Femur (tissue), 1 donor: ENCODE data around the gene KCNJ18.
"Not testable (repeated sequence)": the region's sequence is repeated elsewhere in the genome, so short reads cannot be mapped to it uniquely, and the experiment has no call there.

Experiments used
- DNase-seq: peaks from one replicate; pipeline ENCODE4 v3.0.0-alpha.2; 2017

Gene KCNJ18

DNA sequence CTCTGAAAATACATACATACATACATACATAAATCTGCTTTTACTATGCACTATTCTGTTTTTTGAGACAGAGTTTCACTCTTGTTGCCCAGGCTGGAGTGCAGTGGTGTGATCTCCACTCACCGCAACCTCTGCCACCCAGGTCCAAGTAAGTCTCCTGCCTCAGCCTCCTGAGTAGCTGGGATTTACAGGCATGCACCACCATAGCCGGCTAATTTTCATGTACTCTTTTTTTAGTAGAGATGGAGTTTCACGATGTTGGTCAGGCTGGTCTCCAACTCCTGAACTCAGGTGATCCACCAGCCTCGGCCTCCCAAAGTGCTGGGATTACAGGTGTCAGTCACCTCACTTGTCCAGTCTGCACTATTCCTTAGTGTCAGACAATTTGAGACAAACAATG, 20.5 kb upstream of the KCNJ18 start:
- DNase-seq = not testable (repeated sequence)

GRCh38 chr17:21673451-21674241, 18.7 kb upstream of the KCNJ18 start:
- DNase-seq = not testable (repeated sequence)

GRCh38 chr17:21674242-21674731, 18.0 kb upstream of the KCNJ18 start:
- no peak for DNase-seq

DNA sequence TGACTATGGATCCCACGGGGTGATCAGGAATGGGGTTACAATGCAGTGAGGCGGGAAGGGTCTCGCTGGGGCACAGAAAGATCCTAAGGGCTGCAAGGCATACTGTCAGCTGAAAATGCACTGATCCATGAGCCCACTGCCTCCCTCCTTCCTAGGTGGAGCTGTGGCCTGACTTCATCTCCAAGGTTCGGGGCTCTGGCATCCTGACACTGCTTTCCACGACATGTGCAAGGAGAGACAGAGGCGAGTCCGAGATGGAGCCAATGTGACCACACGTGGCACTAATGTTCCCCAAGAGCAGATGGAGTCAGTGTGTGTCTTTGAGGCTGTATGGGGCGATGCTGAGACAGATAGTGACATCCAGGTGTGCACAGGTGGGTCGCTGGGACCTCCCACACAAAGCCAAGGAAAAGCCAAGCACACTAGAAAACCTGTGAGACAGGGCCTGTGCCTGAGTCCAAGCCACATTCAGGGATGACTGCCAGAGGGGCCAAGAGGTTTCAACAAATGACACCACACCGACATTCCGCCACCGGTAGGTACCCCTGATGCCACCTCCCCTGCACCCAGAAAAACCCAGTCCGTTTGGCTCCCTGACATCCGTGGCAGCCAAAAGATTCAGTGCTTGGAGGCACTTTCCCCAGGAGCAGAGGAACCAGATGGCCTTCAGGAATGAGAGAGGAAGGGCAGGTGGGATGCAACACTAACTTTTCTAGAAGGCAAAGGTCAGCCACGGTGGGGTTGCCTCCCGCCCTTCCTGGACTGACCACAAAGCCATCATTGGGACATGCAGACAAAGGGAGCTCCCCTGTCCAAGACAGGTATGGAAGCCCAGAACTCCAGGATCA, 17.2 kb upstream of the KCNJ18 start:
- not testable (repeated sequence) for DNase-seq

DNA sequence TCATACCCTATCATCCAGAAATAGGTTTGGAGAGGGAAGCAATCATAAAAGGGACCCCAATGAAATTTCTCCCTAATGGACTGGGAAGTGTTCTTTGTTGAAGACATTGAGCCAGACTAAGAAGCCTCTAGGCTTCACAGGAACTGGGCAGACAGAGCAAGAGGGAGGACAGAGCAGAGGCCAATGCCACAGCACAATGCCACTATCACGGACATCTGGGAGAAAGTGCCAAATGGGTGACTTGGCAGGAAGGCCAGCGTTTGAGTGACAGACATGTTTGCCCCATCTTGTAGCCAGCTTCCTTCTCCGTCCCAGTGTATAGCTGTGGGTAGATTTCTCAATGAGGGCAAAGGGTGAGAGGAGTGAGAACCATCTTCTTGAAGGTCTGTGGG, 16.6 kb upstream of the KCNJ18 start:
- not testable (repeated sequence) for DNase-seq

- peak; percentile 12 for DNase-seq
Measured at GRCh38 chr17:21676281-21677111, 15.8 kb upstream of the KCNJ18 start.

DNA sequence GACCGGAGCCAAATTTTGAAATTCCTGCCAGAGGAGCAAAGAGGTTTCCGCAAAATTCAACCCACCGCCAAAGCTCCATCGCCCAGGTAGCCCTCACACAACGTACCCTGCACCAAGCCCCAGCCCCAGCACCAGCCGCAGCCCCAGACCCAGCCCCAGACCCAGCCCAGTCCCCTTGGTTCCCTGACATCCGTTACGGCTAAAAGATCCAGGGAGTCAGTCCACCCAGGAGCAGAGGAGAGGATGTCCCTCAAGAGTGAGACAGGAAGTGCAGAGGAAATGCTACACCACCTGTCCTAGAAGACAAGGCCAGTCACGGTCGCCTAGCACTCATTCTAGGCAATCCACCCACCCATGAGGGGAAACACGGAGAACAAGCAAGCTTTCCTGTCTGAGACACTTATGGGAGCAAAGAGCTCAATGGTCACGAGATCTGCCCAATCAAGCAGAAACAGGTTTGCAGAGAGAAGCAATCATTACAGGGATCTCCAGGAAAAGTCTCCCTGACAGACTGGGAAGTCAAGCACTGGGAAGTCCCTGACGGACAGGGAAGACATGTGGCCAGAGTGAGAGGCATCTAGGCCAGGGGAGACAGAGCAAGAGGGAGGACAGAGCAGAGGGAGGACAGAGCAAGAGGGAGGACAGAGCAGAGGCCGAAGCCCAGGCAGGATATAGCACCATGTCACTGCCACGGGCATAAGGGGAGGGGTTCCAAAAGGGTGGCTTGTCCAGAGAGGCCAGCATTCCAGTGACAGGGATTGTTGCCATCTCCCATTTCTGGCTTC, 15.0 kb upstream of the KCNJ18 start:
- peak; percentile 8 for DNase-seq

GRCh38 chr17:21677911-21678310, 14.4 kb upstream of the KCNJ18 start:
- no peak for DNase-seq

GRCh38 chr17:21678393-21679081, 13.8 kb upstream of the KCNJ18 start:
- DNase-seq = no peak

DNA sequence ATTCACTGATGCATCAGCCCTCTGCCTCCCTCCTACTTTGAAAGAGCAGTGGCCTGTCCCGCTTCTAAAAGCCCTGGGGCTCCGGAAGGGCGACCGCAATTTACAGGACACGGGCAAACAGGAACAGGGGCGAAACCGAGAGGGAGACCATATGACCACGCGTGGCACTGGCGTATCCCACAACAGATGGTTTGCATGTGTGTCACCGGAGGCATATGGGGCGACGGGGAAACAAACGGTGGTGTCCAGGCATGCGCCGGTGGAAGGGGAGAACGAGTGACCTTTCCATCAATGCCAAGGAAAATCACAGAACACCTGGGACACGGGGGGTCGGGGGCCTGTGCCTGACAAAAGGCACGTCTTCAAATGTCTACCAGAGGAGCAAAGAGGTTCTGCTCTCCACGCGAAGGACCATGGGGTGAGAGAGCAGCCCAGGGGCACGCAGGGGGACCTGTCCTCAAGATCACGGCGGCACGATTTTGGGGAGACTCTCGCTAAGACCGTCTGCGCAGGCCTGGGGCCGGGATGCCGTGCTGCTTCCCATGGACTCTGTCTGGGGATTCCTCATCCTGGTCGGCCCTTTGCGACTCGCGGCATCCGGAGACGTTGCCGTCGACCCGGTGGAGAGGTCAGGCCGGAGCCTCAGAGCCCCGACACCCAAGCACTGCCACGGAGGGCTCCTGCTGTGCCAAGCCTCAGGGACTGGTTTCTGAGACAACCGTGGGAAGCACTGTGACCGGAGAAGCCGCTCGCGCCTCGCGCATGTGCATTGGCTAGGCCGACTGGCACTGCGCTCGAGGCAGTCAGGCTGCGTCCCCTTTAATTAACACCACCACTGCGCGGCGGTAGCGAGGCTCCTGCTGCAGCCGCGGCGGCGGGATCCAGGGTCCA, 12.8 kb upstream of the KCNJ18 start:
- no peak for DNase-seq

GRCh38 chr17:21680366-21680765, 12.0 kb upstream of the KCNJ18 start:
- no peak for DNase-seq

GRCh38 chr17:21680850-21681351, 11.4 kb upstream of the KCNJ18 start:
- not testable (repeated sequence) for DNase-seq

DNA sequence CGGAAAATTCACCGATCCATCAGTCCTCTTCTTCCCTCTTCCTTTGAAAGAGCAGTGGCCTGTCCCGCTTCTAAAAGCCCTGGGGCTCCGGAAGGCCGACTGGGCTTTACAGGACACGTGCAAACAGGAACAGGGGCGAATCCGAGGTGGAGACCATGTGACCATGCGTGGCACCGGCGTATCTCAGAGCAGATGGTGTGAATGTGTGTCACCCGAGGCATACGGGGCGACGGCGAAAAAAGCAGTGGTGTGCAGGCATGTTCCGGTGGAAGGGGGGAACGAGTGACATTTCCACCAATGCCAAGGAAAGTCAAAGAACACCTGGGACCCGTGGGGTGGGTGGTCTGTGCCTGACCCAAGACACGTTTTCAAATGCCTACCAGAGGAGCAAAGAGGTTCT, 10.7 kb upstream of the KCNJ18 start:
- not testable (repeated sequence) for DNase-seq

- not testable (repeated sequence) for DNase-seq
Measured at GRCh38 chr17:21682130-21682529, 10.2 kb upstream of the KCNJ18 start.

DNA sequence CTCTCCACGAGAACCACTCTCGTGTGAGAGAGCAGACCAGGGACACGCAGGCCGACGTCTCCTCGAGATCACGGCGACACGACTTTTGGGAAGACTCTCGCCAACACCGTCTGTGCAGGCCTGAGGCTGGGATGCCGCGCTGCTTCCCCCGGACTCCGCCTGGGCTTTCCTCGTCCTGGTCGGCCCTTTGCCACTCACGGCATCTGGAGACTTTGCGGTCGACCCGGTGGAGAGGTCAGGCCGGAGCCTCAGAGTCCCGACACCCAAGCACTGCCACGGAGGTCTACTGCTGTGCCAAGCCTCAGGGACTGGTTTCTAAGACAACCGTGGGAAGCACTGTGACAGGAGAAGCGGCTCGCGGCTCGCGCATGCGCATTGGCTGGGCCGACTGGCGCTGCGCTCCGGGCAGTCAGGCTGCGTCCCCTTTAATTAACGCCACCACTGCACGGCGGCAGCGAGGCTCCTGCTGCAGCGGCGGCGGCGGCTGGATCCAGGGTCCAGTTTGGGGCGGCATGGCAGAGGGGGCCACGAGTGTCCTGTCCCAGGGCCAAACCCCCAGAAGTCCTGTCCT, 9.1 kb upstream of the KCNJ18 start:
- DNase-seq = not testable (repeated sequence)

DNA sequence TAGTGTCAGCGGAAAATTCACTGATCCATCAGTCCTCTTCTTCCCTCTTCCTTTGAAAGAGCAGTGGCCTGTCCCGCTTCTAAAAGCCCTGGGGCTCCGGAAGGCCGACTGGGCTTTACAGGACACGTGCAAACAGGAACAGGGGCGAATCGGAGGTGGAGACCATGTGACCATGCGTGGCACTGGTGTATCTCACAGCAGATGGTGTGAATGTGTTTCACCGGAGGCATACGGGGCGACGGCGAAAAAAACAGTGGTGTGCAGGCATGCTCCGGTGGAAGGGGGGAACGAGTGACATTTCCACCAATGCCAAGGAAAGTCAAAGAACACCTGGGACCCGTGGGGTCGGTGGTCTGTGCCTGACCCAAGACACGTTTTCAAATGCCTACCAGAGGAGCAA, 8.4 kb upstream of the KCNJ18 start:
- DNase-seq = not testable (repeated sequence)

DNA sequence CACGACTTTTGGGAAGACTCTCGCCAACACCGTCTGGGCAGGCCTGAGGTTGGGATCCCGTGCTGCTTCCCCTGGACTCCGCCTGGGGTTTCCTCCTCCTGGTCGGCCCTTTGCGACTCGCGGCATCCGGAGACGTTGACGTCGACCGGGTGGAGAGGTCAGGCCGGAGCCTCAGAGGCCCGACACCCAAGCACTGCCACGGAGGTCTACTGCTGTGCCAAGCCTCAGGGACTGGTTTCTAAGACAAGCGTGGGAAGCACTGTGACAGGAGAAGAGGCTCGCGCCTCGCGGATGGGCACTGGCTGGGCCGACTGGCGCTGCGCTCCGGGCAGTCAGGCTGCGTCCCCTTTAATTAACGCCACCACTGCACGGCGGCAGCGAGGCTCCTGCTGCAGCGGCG, 7.9 kb upstream of the KCNJ18 start:
- not testable (repeated sequence) for DNase-seq

- DNase-seq = not testable (repeated sequence)
Measured at GRCh38 chr17:21685061-21685795, 7.1 kb upstream of the KCNJ18 start.
